H1 (cell line): Measurements from ENCODE around the gene AWAT1. TPM values are rescaled to one million over a fixed set of nuclear protein-coding genes. Genes with fewer than 3 reads are reported as not detected.

Experiments used
- CTCF ChIA-PET: fragments of 300-600 bp; sonication (Branson Sonifier 250); formaldehyde crosslinking; loops from one replicate; lab custom pipeline; 2021; ENCODE audit not compliant: partially characterized antibody; lab: Charles Lee
- POLR2A ChIA-PET: fragments of 300-600 bp; sonication (Branson Sonifier 250); formaldehyde crosslinking; loops from one replicate; lab custom pipeline; 2021; ENCODE audit warnings: inconsistent platforms; ENCODE audit not compliant: partially characterized antibody; lab: Charles Lee
- DNase-seq, 2 experiments: peaks; one replicate each; pipeline versions ENCODE4 v3.0.0 to v3.0.0-alpha.2; 2010 to 2022; ENCODE audit warnings: low spot score in 2 of 2, low read depth in 1 of 2, mixed read lengths in 1 of 2
- FAIRE-seq: peaks from 2 replicates; lab custom pipeline; 2011; peaks lifted over from hg19 to GRCh38; lab: Jason Lieb, UNC
- H2AFZ ChIP-seq: 2 replicates; pipeline ENCODE4 v1.8.1; 2012; ENCODE audit warnings: low read length, inconsistent platforms
- H2AK5ac ChIP-seq: 2 replicates; pipeline ENCODE4 v1.6.1; 2013; ENCODE audit warnings: low read depth, low read length
- H2BK120ac ChIP-seq: replicated peaks from 2 replicates; pipeline ENCODE3; 2013; ENCODE audit warnings: low read depth, low read length, inconsistent platforms
- H2BK12ac ChIP-seq: 2 replicates; pipeline ENCODE4 v1.6.1; 2013; ENCODE audit warnings: low read depth, low read length
- H2BK15ac ChIP-seq: 2 replicates; pipeline ENCODE4 v1.6.1; 2013; ENCODE audit warnings: low read length
- H2BK20ac ChIP-seq: 2 replicates; pipeline ENCODE4 v1.6.1; 2013; ENCODE audit warnings: low read length
- H2BK5ac ChIP-seq: 2 replicates; pipeline ENCODE4 v1.6.1; 2013; ENCODE audit warnings: low read depth, low read length
- H3K14ac ChIP-seq: 2 replicates; pipeline ENCODE4 v1.6.1; 2013; ENCODE audit warnings: inconsistent platforms; ENCODE audit not compliant: insufficient read length
- H3K18ac ChIP-seq: 2 replicates; pipeline ENCODE4 v1.6.1; 2013; ENCODE audit warnings: low read length; ENCODE audit errors: extremely low read depth
- H3K23ac ChIP-seq: 2 replicates; pipeline ENCODE4 v1.6.1; 2013; ENCODE audit warnings: inconsistent platforms; ENCODE audit not compliant: insufficient read length
- H3K23me2 ChIP-seq: 2 replicates; pipeline ENCODE4 v1.6.1; 2013; ENCODE audit warnings: low read depth, low read length
- H3K27ac ChIP-seq: 2 replicates; pipeline ENCODE4 v1.6.1; 2011; ENCODE audit warnings: low read depth, low read length, inconsistent platforms
- H3K27me3 ChIP-seq, 4 experiments: replicated peaks in 1 of 4; 1 replicate in 1 of 4; 2 replicates in 3 of 4; pipeline versions ENCODE4 v1.6.1 to v1.8.1; 2011 to 2013; ENCODE audit warnings: low read length in 3 of 4, mild to moderate bottlenecking in 3 of 4, inconsistent platforms in 2 of 4, mixed read lengths in 2 of 4, moderate library complexity in 1 of 4; ENCODE audit not compliant: control insufficient read depth in 3 of 4, insufficient read depth in 3 of 4; ENCODE audit errors: extremely low read depth in 1 of 4
- H3K36me3 ChIP-seq, 4 experiments: 2 replicates each; pipeline versions ENCODE4 v1.6.1 to v1.8.1; 2011 to 2013; ENCODE audit warnings: mild to moderate bottlenecking in 4 of 4, low read length in 3 of 4, moderate library complexity in 2 of 4, control low read depth in 1 of 4, inconsistent platforms in 1 of 4; ENCODE audit not compliant: insufficient read depth in 4 of 4, control insufficient read depth in 2 of 4
- H3K4ac ChIP-seq: replicated peaks from 2 replicates; pipeline ENCODE3; 2013; ENCODE audit warnings: low read length, low read depth, mixed read lengths, inconsistent platforms; ENCODE audit not compliant: insufficient read length
- H3K4me1 ChIP-seq, 4 experiments: replicated peaks in 1 of 4; 1 replicate in 1 of 4; 2 replicates in 3 of 4; pipeline versions ENCODE4 v1.6.1 to v1.8.1; 2011 to 2013; ENCODE audit warnings: low read length in 3 of 4, inconsistent platforms in 2 of 4, mixed read lengths in 1 of 4; ENCODE audit not compliant: insufficient read depth in 4 of 4, control insufficient read depth in 3 of 4
- H3K4me2 ChIP-seq, 2 experiments: 2 replicates each; pipeline versions ENCODE4 v1.6.1 to v1.8.1; 2011 to 2013; ENCODE audit warnings: low read depth in 2 of 2, low read length in 2 of 2, control low read depth in 1 of 2, inconsistent platforms in 1 of 2, mild to moderate bottlenecking in 1 of 2; ENCODE audit not compliant: insufficient read depth in 1 of 2
- H3K4me3 ChIP-seq, 4 experiments: fragments of 200-600, 300-600 bp in 1 of 4; sonication (generic), shearing (Covaris generic), sonication (Bioruptor Twin) in 1 of 4; 2 replicates each; pipeline versions ENCODE4 v1.5.1 to v1.8.1; 2011 to 2016; ENCODE audit warnings: low read length in 4 of 4, low read depth in 3 of 4, control low read depth in 2 of 4, inconsistent platforms in 2 of 4, mild to moderate bottlenecking in 2 of 4, mixed read lengths in 1 of 4, moderate library complexity in 1 of 4; ENCODE audit not compliant: insufficient read depth in 2 of 4; ENCODE audit errors: extremely low read depth in 1 of 4
- H3K56ac ChIP-seq: replicated peaks from 2 replicates; pipeline ENCODE3; 2013; ENCODE audit warnings: low read depth, mild to moderate bottlenecking, mixed read lengths, low read length, inconsistent platforms; ENCODE audit not compliant: insufficient read length
- H3K79me1 ChIP-seq: 2 replicates; pipeline ENCODE4 v1.6.1; 2013; ENCODE audit warnings: low read depth, low read length, control low read depth
- H3K79me2 ChIP-seq, 2 experiments: 2 replicates each; pipeline versions ENCODE4 v1.6.1 to v1.8.1; 2012 to 2013; ENCODE audit warnings: low read length in 2 of 2, mild to moderate bottlenecking in 2 of 2, inconsistent platforms in 1 of 2; ENCODE audit not compliant: insufficient read depth in 2 of 2, control insufficient read depth in 1 of 2
- H3K9ac ChIP-seq, 4 experiments: replicated peaks in 1 of 4; 1 replicate in 1 of 4; 2 replicates in 3 of 4; pipeline versions ENCODE4 v1.6.1 to v1.8.1; 2011 to 2013; ENCODE audit warnings: low read depth in 3 of 4, low read length in 3 of 4, control low read depth in 2 of 4, mild to moderate bottlenecking in 2 of 4, moderate library complexity in 2 of 4, inconsistent platforms in 1 of 4; ENCODE audit errors: extremely low read depth in 1 of 4
- H3K9me3 ChIP-seq, 2 experiments: 2 replicates each; pipeline versions ENCODE4 v1.6.1 to v1.8.1; 2012 to 2013; ENCODE audit warnings: mild to moderate bottlenecking in 2 of 2, moderate library complexity in 2 of 2, control low read depth in 1 of 2, inconsistent platforms in 1 of 2, low read depth in 1 of 2, low read length in 1 of 2, mixed read lengths in 1 of 2; ENCODE audit not compliant: insufficient read depth in 2 of 2
- H4K20me1 ChIP-seq, 2 experiments: replicated peaks in 1 of 2; 2 replicates each; pipeline versions ENCODE3 to v1.8.1; 2011 to 2013; ENCODE audit warnings: inconsistent platforms in 2 of 2, low read length in 2 of 2, mild to moderate bottlenecking in 1 of 2; ENCODE audit not compliant: insufficient read depth in 2 of 2, control insufficient read depth in 1 of 2
- H4K5ac ChIP-seq: 2 replicates; pipeline ENCODE4 v1.6.1; 2013; ENCODE audit warnings: low read length, low read depth, mixed read lengths, inconsistent platforms; ENCODE audit not compliant: insufficient read length
- H4K8ac ChIP-seq: 2 replicates; pipeline ENCODE4 v1.8.0; 2013; ENCODE audit warnings: mild to moderate bottlenecking, moderate library complexity, low read length, inconsistent platforms; ENCODE audit not compliant: insufficient read depth; ENCODE audit errors: extremely low read depth
- H4K91ac ChIP-seq: replicated peaks from 2 replicates; pipeline ENCODE3; 2013; ENCODE audit warnings: low read length, mixed read lengths, inconsistent platforms; ENCODE audit not compliant: insufficient read length
- NANOG ChIP-seq: IDR thresholded peaks from 2 replicates; pipeline ENCODE4 v1.6.1; 2011; ENCODE audit warnings: low read length, low read depth, mild to moderate bottlenecking, inconsistent platforms; ENCODE audit not compliant: insufficient read depth, poor library complexity, severe bottlenecking
- POU5F1 ChIP-seq: IDR thresholded peaks from 2 replicates; pipeline ENCODE4 v1.6.1; 2011; ENCODE audit warnings: low read depth, mild to moderate bottlenecking, low read length, moderate library complexity
- RFX5 ChIP-seq: IDR thresholded peaks from 2 replicates; pipeline ENCODE4 v1.6.1; 2011; ENCODE audit warnings: low read depth, low read length, improper control_type of control experiment, borderline replicate concordance
- WGBS, 2 experiments: shearing (Covaris generic) in 1 of 2; methylation state at CpG; one replicate each; pipeline versions ENCODE4 v1.1.6 to v1.1.7; 2013 to 2015; ENCODE audit warnings: low lambda C conversion rate in 2 of 2, mixed read lengths in 2 of 2, inconsistent platforms in 1 of 2, low coverage in 1 of 2, missing lambda C conversion rate in 1 of 2; ENCODE audit not compliant: insufficient replicate concordance in 2 of 2, insufficient coverage in 1 of 2, insufficient read length in 1 of 2; ENCODE audit errors: extremely low coverage in 1 of 2, missing lambda C conversion rate in 1 of 2; 5-methylcytosine and 5-hydroxymethylcytosine counted together
- long read RNA-seq, 2 experiments: library from RNA in 1 of 2; library from capped mRNA in 1 of 2; stranded (forward); transcript quantifications; one replicate each; pipeline ENCODE4 v2.0.0, GENCODE V29; 2021; ENCODE audit warnings: inconsistent platforms in 1 of 2
- polyA minus RNA-seq, 3 experiments: library from RNA; depleted of rRNA, polyadenylated mRNA; stranded (reverse); fragments of >200 nt; gene quantifications; 1 replicate in 2 of 3; 2 replicates in 1 of 3; pipeline ENCODE4 v1.2.3, GENCODE V29; 2011
- polyA plus RNA-seq, 7 experiments: library from polyadenylated mRNA; depleted of rRNA in 3 of 7; stranded (reverse) in 5 of 7; unstranded in 2 of 7; fragments of >200 nt in 5 of 7; fragments of 200-250 nt in 2 of 7; gene quantifications; 1 replicate in 5 of 7; 2 replicates in 1 of 7; 4 replicates in 1 of 7; pipeline versions ENCODE4 v1.2.1 to v1.2.3, GENCODE V29; 2011 to 2013; ENCODE audit warnings: missing spikeins in 2 of 7, mixed read lengths in 2 of 7
- total RNA-seq: library from RNA; stranded (reverse); fragmentation: NEBNext Ultra II Directional; extraction: Animal tissue kit (Norgen Biotek cat#: 25700); gene quantifications from 2 replicates; pipeline ENCODE4 v1.2.1, GENCODE V29; 2021

AWAT1 gene
- total RNA-seq (not detected in 2 replicates), polyA plus RNA-seq (2011; rRNA removed) (not detected in 2 replicates), polyA minus RNA-seq (2011; rRNA and poly(A)+ RNA removed) (not detected in 2 replicates)
- polyA plus RNA-seq (2011; cell fraction: cytosol; rRNA removed): not detected
- not detected for polyA plus RNA-seq (2011; cell fraction: nucleus; rRNA removed)
- not detected in 4 replicates for polyA plus RNA-seq (2012, experiment 1 of 2)
- polyA plus RNA-seq (2012, experiment 2 of 2): not detected
- not detected for polyA plus RNA-seq (2013, experiment 1 of 2)
- not detected for polyA plus RNA-seq (2013, experiment 2 of 2)
- polyA minus RNA-seq (2011; cell fraction: cytosol; rRNA and poly(A)+ RNA removed): not detected
- not detected for polyA minus RNA-seq (2011; cell fraction: nucleus; rRNA and poly(A)+ RNA removed)
- long read RNA-seq, experiment 1: 0 reads
- long read RNA-seq, experiment 2: 0 reads

DNA sequence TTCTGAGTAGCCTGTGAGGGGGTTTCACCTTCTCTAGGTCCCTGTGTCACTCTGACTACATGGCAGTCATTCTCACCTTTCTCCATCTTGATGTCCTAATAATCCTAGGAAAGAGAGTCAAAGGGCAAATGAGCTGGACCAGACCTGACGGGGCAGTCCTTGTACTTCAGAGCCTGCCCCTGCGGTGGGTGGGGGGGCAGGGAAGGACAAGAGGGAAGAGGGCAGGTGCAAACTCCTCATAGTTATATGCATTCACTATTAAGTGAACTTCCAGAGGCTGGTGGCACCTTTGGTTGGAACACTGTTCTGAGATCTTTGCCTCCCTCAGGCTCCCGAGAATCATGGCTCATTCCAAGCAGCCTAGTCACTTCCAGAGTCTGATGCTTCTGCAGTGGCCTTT is at the start of gene AWAT1:
AWAT1 (plus strand) TSS at position 301 of the 400 bp plus-strand sequence; CDS start at position 342, 41 bp downstream.
- Histone ChIP-seq H3K23me2 (no peaks in the 10 kb centered on the region), H3K4me2 (no peak within 1 kb of the TSS), H3K9me3 (no peaks in the 10 kb centered on the region), H3K27me3 (no peaks in the 10 kb centered on the region), H2AFZ (no peak within 1 kb of the TSS), H3K79me1 (no peaks in the 10 kb centered on the region), H2BK12ac (no peak within 1 kb of the TSS), H3K14ac (no peak within 1 kb of the TSS), H3K4me3 (no peak within 1 kb of the TSS), H3K36me3 (no peaks in the 10 kb centered on the region), H3K18ac (no peak within 1 kb of the TSS), H3K4ac (no peak within 1 kb of the TSS), H3K9ac (no peak within 1 kb of the TSS), H4K8ac (no peak within 1 kb of the TSS), H4K5ac (no peak within 1 kb of the TSS), H2BK5ac (no peak within 1 kb of the TSS), H2AK5ac (no peak within 1 kb of the TSS), H2BK120ac (no peak within 1 kb of the TSS), H3K27ac (no peak within 1 kb of the TSS), H3K56ac (no peak within 1 kb of the TSS), H4K91ac (no peak within 1 kb of the TSS), H3K23ac (no peak within 1 kb of the TSS), H3K79me2 (no peaks in the 10 kb centered on the region), H2BK20ac (no peak within 1 kb of the TSS), H3K4me1 (no peaks in the 10 kb centered on the region), H4K20me1 (no peaks in the 10 kb centered on the region), H2BK15ac (no peak within 1 kb of the TSS)
- TF ChIP-seq NANOG (no peak), RFX5 (no peak), POU5F1 (no peak)
- FAIRE-seq: no peak
- ChIA-PET CTCF (no interaction called here), POLR2A (no interaction called here)
- DNase-seq: no peak
- WGBS, 2 experiments: no CpG with 5 or more reads among the region's 3 CpGs
